Panc1 (cell line): ENCODE results near the gene LRRC49.

Experiments used
- CTCF ChIP-seq: fragments of 450-650 bp; IDR thresholded peaks from 2 replicates; pipeline ENCODE4 v1.5.1; 2017; ENCODE audit warnings: mild to moderate bottlenecking
- POLR2AphosphoS5 ChIP-seq: IDR thresholded peaks from 2 replicates; pipeline ENCODE4 v1.6.1; 2012; ENCODE audit warnings: mild to moderate bottlenecking, low read depth, low read length, moderate library complexity

DNA sequence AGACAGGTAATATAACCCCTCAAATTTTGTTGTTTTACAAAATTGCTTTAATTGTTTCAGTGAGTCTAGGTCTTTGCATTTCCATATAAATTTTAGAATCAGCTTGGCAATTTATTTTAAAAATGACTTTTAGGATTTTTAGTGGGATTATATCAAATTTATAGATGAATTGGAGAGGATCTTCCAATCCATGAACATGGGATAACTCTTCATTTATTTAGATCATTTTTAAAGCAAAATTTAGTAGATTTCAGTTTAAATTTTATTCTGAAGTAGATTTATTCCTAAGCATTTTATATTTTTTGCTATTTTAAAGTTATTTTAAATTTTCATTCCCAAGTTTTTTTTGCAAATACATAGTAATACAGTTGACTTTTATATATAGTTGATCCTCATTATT lies 164.5 kb downstream of the LRRC49 start:
- TF ChIP-seq CTCF (no peak), POLR2AphosphoS5 (no peak)
